Hepatocyte (in vitro differentiated cells): ENCODE data around the gene GRK3. TPM values are rescaled to one million over a fixed set of nuclear protein-coding genes. Genes with fewer than 3 reads are reported as not detected.

Experiments used
- DNase-seq: peaks from one replicate; pipeline ENCODE4 v3.0.0-alpha.2; 2016; ENCODE audit warnings: low spot score
- H2AFZ ChIP-seq: fragments of 200-600 bp; sonication (generic); 2 replicates; pipeline ENCODE4 v1.6.0; 2016; ENCODE audit warnings: antibody characterized with exemption, mild to moderate bottlenecking
- H3K27ac ChIP-seq: fragments of 200-600 bp; sonication (generic); 2 replicates; pipeline ENCODE4 v1.5.1; 2016; ENCODE audit warnings: mild to moderate bottlenecking
- H3K27me3 ChIP-seq: fragments of 200-600 bp; sonication (generic); 2 replicates; pipeline ENCODE4 v1.6.1; 2016
- H3K36me3 ChIP-seq: fragments of 200-600 bp; sonication (generic); replicated peaks from 2 replicates; pipeline ENCODE4 v1.5.1; 2016; ENCODE audit warnings: low read depth; ENCODE audit not compliant: insufficient read depth
- H3K4me1 ChIP-seq: fragments of 200-600 bp; sonication (generic); 2 replicates; pipeline ENCODE4 v1.5.1; 2016; ENCODE audit warnings: mild to moderate bottlenecking, moderate library complexity; ENCODE audit not compliant: insufficient read depth
- H3K4me2 ChIP-seq: fragments of 200-600 bp; sonication (generic); 2 replicates; pipeline ENCODE4 v1.6.0; 2016
- H3K4me3 ChIP-seq: fragments of 200-600 bp; sonication (generic); 2 replicates; pipeline ENCODE4 v1.5.1; 2016; ENCODE audit warnings: mild to moderate bottlenecking
- H3K79me2 ChIP-seq: fragments of 200-600 bp; sonication (generic); 2 replicates; pipeline ENCODE4 v1.6.0; 2017; ENCODE audit warnings: mild to moderate bottlenecking
- H3K9me2 ChIP-seq: fragments of 200-600 bp; sonication (generic); replicated peaks from 2 replicates; pipeline ENCODE4 v1.6.0; 2017; ENCODE audit warnings: mild to moderate bottlenecking; ENCODE audit not compliant: insufficient read depth
- H3K9me3 ChIP-seq: fragments of 200-600 bp; sonication (generic); 2 replicates; pipeline ENCODE4 v1.5.1; 2016; ENCODE audit warnings: low read depth, mild to moderate bottlenecking
- H4K20me1 ChIP-seq: fragments of 200-600 bp; sonication (generic); 2 replicates; pipeline ENCODE4 v1.6.0; 2016; ENCODE audit warnings: mild to moderate bottlenecking; ENCODE audit not compliant: insufficient read depth, poor library complexity, severe bottlenecking
- CTCF ChIP-seq: fragments of 200-600 bp; sonication (generic); IDR thresholded peaks from 2 replicates; pipeline ENCODE4 v1.5.1; 2016; ENCODE audit warnings: antibody characterized with exemption, mild to moderate bottlenecking; ENCODE audit not compliant: poor library complexity
- EZH2 ChIP-seq: fragments of 200-600 bp; sonication (generic); IDR thresholded peaks from 2 replicates; pipeline ENCODE4 v1.6.1; 2016; ENCODE audit warnings: antibody characterized with exemption, mild to moderate bottlenecking, borderline replicate concordance
- EZH2phosphoT487 ChIP-seq: fragments of 200-600 bp; sonication (generic); IDR thresholded peaks from one replicate; pipeline ENCODE4 v1.6.1; 2018; ENCODE audit warnings: antibody characterized with exemption, mild to moderate bottlenecking, low read depth, moderate library complexity; ENCODE audit not compliant: unreplicated experiment, severe bottlenecking
- WGBS: methylation state at CpG from one replicate; pipeline ENCODE4 v1.1.6; 2016; ENCODE audit warnings: low lambda C conversion rate; ENCODE audit errors: missing lambda C conversion rate; 5-methylcytosine and 5-hydroxymethylcytosine counted together
- polyA plus RNA-seq: library from polyadenylated mRNA; unstranded; fragments of >200 nt; fragmentation: Nextera tagmentation; extraction: Ambion mirVana; gene quantifications from 2 replicates; pipeline ENCODE4 v1.2.1, GENCODE V29; 2016
- total RNA-seq: library from RNA; depleted of rRNA; stranded (reverse); fragments of >200 nt; gene quantifications from 2 replicates; pipeline ENCODE4 v1.2.3, GENCODE V29; 2014

GRK3 gene
- total and polyA plus RNA-seq, 2 experiments from 2014 or later, result 1.5 to 7.1 TPM

GRCh38 chr22:25765016-25765367, 200.5 kb downstream of the GRK3 start:
- Histone ChIP-seq H3K9me2 (no peaks in the 10 kb centered on the region), H2AFZ (no peak overlapping the region), H3K4me2 (no peak overlapping the region), H3K27me3 (no peaks in the 10 kb centered on the region), H3K79me2 (no peaks in the 10 kb centered on the region), H3K9me3 (no peaks in the 10 kb centered on the region), H4K20me1 (no peaks in the 10 kb centered on the region), H3K4me3 (no peak overlapping the region), H3K4me1 (peaks cover 17% of the 10 kb centered on the region), H3K27ac (no peak overlapping the region), H3K36me3 (no peaks in the 10 kb centered on the region)
- no peak for TF ChIP-seq CTCF
- TF ChIP-seq EZH2, result no peak
- TF ChIP-seq EZH2phosphoT487, result no peak
- DNase-seq, result no peak
- 87% methylated on average over 2 of the region's 2 CpGs for WGBS

- no peak for DNase-seq
- Histone ChIP-seq H3K27me3 (no peaks in the 10 kb centered on the region), H3K9me3 (no peaks in the 10 kb centered on the region), H3K79me2 (no peaks in the 10 kb centered on the region), H3K27ac (no peak overlapping the region), H3K4me1 (peaks cover 17% of the 10 kb centered on the region), H3K9me2 (no peaks in the 10 kb centered on the region), H3K4me2 (no peak overlapping the region), H4K20me1 (no peaks in the 10 kb centered on the region), H3K4me3 (no peak overlapping the region), H2AFZ (no peak overlapping the region), H3K36me3 (no peaks in the 10 kb centered on the region)
- TF ChIP-seq EZH2phosphoT487 (no peak), CTCF (no peak), EZH2 (no peak)
- WGBS, result 88% methylated on average over 4 of the region's 4 CpGs
Observed at GRCh38 chr22:25765801-25766200, 201.3 kb downstream of the GRK3 start.

GRCh38 chr22:25766418-25766817, 201.9 kb downstream of the GRK3 start:
- Histone ChIP-seq H3K4me2 (no peak overlapping the region), H2AFZ (no peak overlapping the region), H3K9me3 (no peaks in the 10 kb centered on the region), H3K79me2 (no peaks in the 10 kb centered on the region), H3K27ac (no peak overlapping the region), H3K36me3 (no peaks in the 10 kb centered on the region), H4K20me1 (no peaks in the 10 kb centered on the region), H3K9me2 (no peaks in the 10 kb centered on the region), H3K27me3 (no peaks in the 10 kb centered on the region), H3K4me3 (no peak overlapping the region), H3K4me1 (peaks cover 17% of the 10 kb centered on the region)
- WGBS, result 97% methylated on average over 3 of the region's 3 CpGs
- no peak for DNase-seq
- TF ChIP-seq EZH2 (no peak), EZH2phosphoT487 (no peak), CTCF (no peak)

GRCh38 chr22:25770333-25770732, 205.9 kb downstream of the GRK3 start:
- H3K27ac ChIP-seq, result no peak overlapping the region
- no peaks in the 10 kb centered on the region for H4K20me1 ChIP-seq
- H3K27me3 ChIP-seq, result no peaks in the 10 kb centered on the region
- no peak overlapping the region for H2AFZ ChIP-seq
- H3K79me2 ChIP-seq, result no peaks in the 10 kb centered on the region
- H3K36me3 ChIP-seq, result no peaks in the 10 kb centered on the region
- no peak for DNase-seq
- no peaks in the 10 kb centered on the region for H3K9me2 ChIP-seq
- 96% methylated on average over 4 of the region's 4 CpGs for WGBS
- TF ChIP-seq EZH2phosphoT487, result no peak
- no peak for TF ChIP-seq EZH2
- TF ChIP-seq CTCF, result no peak
- H3K4me1 ChIP-seq, result no peaks in the 10 kb centered on the region
- no peak overlapping the region for H3K4me3 ChIP-seq
- no peak overlapping the region for H3K4me2 ChIP-seq
- no peaks in the 10 kb centered on the region for H3K9me3 ChIP-seq
